ENCODE data around the gene TM7SF2. TPM values are rescaled to one million over a fixed set of nuclear protein-coding genes. Genes with fewer than 3 reads are reported as not detected.
A peak's percentile ranks its signal among the peaks of the same experiment; 100 is the strongest.

The TM7SF2 gene
- total and polyA plus RNA-seq, 5 donors from 2014 or later: 8.0 to 20.2 (median 10.4) TPM

GRCh38 chr11:65134240-65134951 lies 22.7 kb downstream of the TM7SF2 start, which contains the start of gene SYVN1:
Gene SYVN1, minus strand, starts transcription at chr11:65134519. Its CDS starts 918 bp downstream, at chr11:65133601.
- ATAC-seq (ENCODE audit: low read depth in 2 of 2) (peak; percentile 77 to 78), DNase-seq (peak; percentile 87 to 94 (median 94))
- H3K36me3 ChIP-seq (ENCODE audit: control insufficient read depth, insufficient read depth, low read length): peaks cover 32% of the 10 kb centered on the region
- peaks cover 7 to 48% (median 23%) of the 10 kb centered on the region in 4 donors for H3K4me1 Mint-ChIP-seq
- H3K27ac Mint-ChIP-seq: peak within 1 kb of the TSS; percentile 99 to 100 (median 100)
- peak within 1 kb of the TSS; percentile 96 to 100 (median 98) for H3K4me3 Mint-ChIP-seq
- H3K9me3 Mint-ChIP-seq: peaks cover 0 to 2% (median 0%) of the 10 kb centered on the region in 7 donors
- no peaks in the 10 kb centered on the region for H3K27me3 ChIP-seq (ENCODE audit: control insufficient read depth, insufficient read depth, low read length)
- H3K36me3 Mint-ChIP-seq: peaks cover 8% of the 10 kb centered on the region
- H3K27me3 Mint-ChIP-seq: no peaks in the 10 kb centered on the region
- peak within 1 kb of the TSS; percentile 99 for H3K27ac ChIP-seq (ENCODE audit: insufficient read depth, low read length, poor library complexity, severe bottlenecking)
- H3K9me3 ChIP-seq (ENCODE audit: control insufficient read depth in 2 of 2, low read length in 2 of 2): no peaks in the 10 kb centered on the region
- H3K4me3 ChIP-seq (ENCODE audit: low read depth, low read length): peak within 1 kb of the TSS; percentile 87
- peaks cover 38% of the 10 kb centered on the region for H3K4me1 ChIP-seq (ENCODE audit: control insufficient read depth, insufficient read depth, low read length, poor library complexity, severe bottlenecking)

GRCh38 chr11:65134952-65135632 lies 23.4 kb downstream of the TM7SF2 start:
- peak; percentile 88 to 90 for ATAC-seq (ENCODE audit: low read depth in 2 of 2)
- Histone ChIP-seq H3K9me3 (ENCODE audit: control insufficient read depth in 2 of 2, low read length in 2 of 2) (no peaks in the 10 kb centered on the region), H3K4me3 (ENCODE audit: low read depth, low read length) (peak overlapping the region; percentile 87), H3K4me1 (ENCODE audit: control insufficient read depth, insufficient read depth, low read length, poor library complexity, severe bottlenecking) (peaks cover 38% of the 10 kb centered on the region), H3K27me3 (ENCODE audit: control insufficient read depth, insufficient read depth, low read length) (no peaks in the 10 kb centered on the region), H3K36me3 (ENCODE audit: control insufficient read depth, insufficient read depth, low read length) (peaks cover 25% of the 10 kb centered on the region), H3K27ac (ENCODE audit: insufficient read depth, low read length, poor library complexity, severe bottlenecking) (peak overlapping the region; percentile 99)
- peak overlapping the region; percentile 96 to 100 (median 98) for H3K4me3 Mint-ChIP-seq
- peak overlapping the region; percentile 99 to 100 (median 100) for H3K27ac Mint-ChIP-seq
- peaks cover 7 to 48% (median 23%) of the 10 kb centered on the region in 4 donors for H3K4me1 Mint-ChIP-seq
- peaks cover 2% of the 10 kb centered on the region for H3K27me3 Mint-ChIP-seq
- DNase-seq: peak; percentile 82 to 97 (median 93)
- H3K9me3 Mint-ChIP-seq: peaks cover 0 to 2% (median 0%) of the 10 kb centered on the region in 7 donors
- H3K36me3 Mint-ChIP-seq: peaks cover 8% of the 10 kb centered on the region

- Histone ChIP-seq H3K4me3 (ENCODE audit: low read depth, low read length) (peak overlapping the region; percentile 87), H3K36me3 (ENCODE audit: control insufficient read depth, insufficient read depth, low read length) (peaks cover 19% of the 10 kb centered on the region), H3K4me1 (ENCODE audit: control insufficient read depth, insufficient read depth, low read length, poor library complexity, severe bottlenecking) (peaks cover 38% of the 10 kb centered on the region), H3K9me3 (ENCODE audit: control insufficient read depth in 2 of 2, low read length in 2 of 2) (no peaks in the 10 kb centered on the region), H3K27me3 (ENCODE audit: control insufficient read depth, insufficient read depth, low read length) (peaks cover 4% of the 10 kb centered on the region), H3K27ac (ENCODE audit: insufficient read depth, low read length, poor library complexity, severe bottlenecking) (peak overlapping the region; percentile 99)
- Mint-ChIP-seq H3K4me1 (peaks cover 7 to 48% (median 23%) of the 10 kb centered on the region in 4 donors), H3K27me3 (peaks cover 7% of the 10 kb centered on the region), H3K9me3 (peaks cover 0 to 2% (median 0%) of the 10 kb centered on the region in 7 donors), H3K4me3 (peak overlapping the region; percentile 96 to 100 (median 98)), H3K27ac (peak overlapping the region; percentile 99 to 100 (median 100)), H3K36me3 (peaks cover 8% of the 10 kb centered on the region)
- ATAC-seq (ENCODE audit: low read depth in 2 of 2) (no peak), DNase-seq (no peak)
These were observed 24.0 kb downstream of the TM7SF2 start for GRCh38 chr11:65135633-65136145.

- H3K9me3 ChIP-seq (ENCODE audit: control insufficient read depth in 2 of 2, low read length in 2 of 2): no peaks in the 10 kb centered on the region
- no peak for ATAC-seq (ENCODE audit: low read depth in 2 of 2)
- H3K27me3 ChIP-seq (ENCODE audit: control insufficient read depth, insufficient read depth, low read length): peaks cover 8% of the 10 kb centered on the region
- Mint-ChIP-seq H3K4me3 (peak overlapping the region; percentile 73 to 96 (median 86)), H3K27ac (peak overlapping the region; percentile 7 to 100 (median 97)), H3K27me3 (peaks cover 7% of the 10 kb centered on the region), H3K4me1 (peaks cover 7 to 48% (median 23%) of the 10 kb centered on the region in 4 donors), H3K9me3 (peaks cover 0 to 2% (median 0%) of the 10 kb centered on the region in 7 donors), H3K36me3 (no peaks in the 10 kb centered on the region)
- H3K27ac ChIP-seq (ENCODE audit: insufficient read depth, low read length, poor library complexity, severe bottlenecking): peak overlapping the region; percentile 99
- no peak overlapping the region for H3K4me3 ChIP-seq (ENCODE audit: low read depth, low read length)
- H3K4me1 ChIP-seq (ENCODE audit: control insufficient read depth, insufficient read depth, low read length, poor library complexity, severe bottlenecking): peaks cover 37% of the 10 kb centered on the region
- no peak for DNase-seq
- H3K36me3 ChIP-seq (ENCODE audit: control insufficient read depth, insufficient read depth, low read length): peaks cover 10% of the 10 kb centered on the region
These were observed 24.9 kb downstream of the TM7SF2 start for GRCh38 chr11:65136515-65137096.

GRCh38 chr11:65141896-65142494 lies 30.3 kb downstream of the TM7SF2 start:
- Histone ChIP-seq H3K27me3 (ENCODE audit: control insufficient read depth, insufficient read depth, low read length) (peaks cover 8% of the 10 kb centered on the region), H3K36me3 (ENCODE audit: control insufficient read depth, insufficient read depth, low read length) (no peaks in the 10 kb centered on the region), H3K4me1 (ENCODE audit: control insufficient read depth, insufficient read depth, low read length, poor library complexity, severe bottlenecking) (no peaks in the 10 kb centered on the region), H3K9me3 (ENCODE audit: control insufficient read depth in 2 of 2, low read length in 2 of 2) (no peaks in the 10 kb centered on the region), H3K27ac (ENCODE audit: insufficient read depth, low read length, poor library complexity, severe bottlenecking) (no peak overlapping the region), H3K4me3 (ENCODE audit: low read depth, low read length) (no peak overlapping the region)
- H3K4me3 Mint-ChIP-seq: no peak overlapping the region
- ATAC-seq (ENCODE audit: low read depth in 2 of 2) (no peak), DNase-seq (no peak)
- peaks cover 0 to 3% (median 2%) of the 10 kb centered on the region in 4 donors for H3K4me1 Mint-ChIP-seq
- H3K27ac Mint-ChIP-seq: no peak overlapping the region
- peaks cover 26% of the 10 kb centered on the region for H3K27me3 Mint-ChIP-seq
- no peaks in the 10 kb centered on the region for H3K36me3 Mint-ChIP-seq
- H3K9me3 Mint-ChIP-seq: peaks cover 0 to 2% (median 0%) of the 10 kb centered on the region in 7 donors

GRCh38 chr11:65147352-65148075 lies 35.8 kb downstream of the TM7SF2 start:
- Mint-ChIP-seq H3K4me1 (no peaks in the 10 kb centered on the region), H3K27ac (no peak overlapping the region), H3K9me3 (peaks cover 0 to 2% (median 0%) of the 10 kb centered on the region in 7 donors), H3K36me3 (no peaks in the 10 kb centered on the region), H3K27me3 (peaks cover 31% of the 10 kb centered on the region), H3K4me3 (no peak overlapping the region)
- no peaks in the 10 kb centered on the region for H3K36me3 ChIP-seq (ENCODE audit: control insufficient read depth, insufficient read depth, low read length)
- ATAC-seq (ENCODE audit: low read depth in 2 of 2) (no peak), DNase-seq (no peak)
- H3K4me3 ChIP-seq (ENCODE audit: low read depth, low read length): no peak overlapping the region
- no peaks in the 10 kb centered on the region for H3K4me1 ChIP-seq (ENCODE audit: control insufficient read depth, insufficient read depth, low read length, poor library complexity, severe bottlenecking)
- no peak overlapping the region for H3K27ac ChIP-seq (ENCODE audit: insufficient read depth, low read length, poor library complexity, severe bottlenecking)
- no peaks in the 10 kb centered on the region for H3K9me3 ChIP-seq (ENCODE audit: control insufficient read depth in 2 of 2, low read length in 2 of 2)
- H3K27me3 ChIP-seq (ENCODE audit: control insufficient read depth, insufficient read depth, low read length): no peaks in the 10 kb centered on the region
